ENCODE measurements around the gene EXOSC10. TPM values are rescaled to one million over a fixed set of nuclear protein-coding genes. Genes with fewer than 3 reads are reported as not detected.
A peak's percentile ranks its signal among the peaks of the same experiment; 100 is the strongest.
"Not testable (repeated sequence)": the region's sequence is repeated elsewhere in the genome, so short reads cannot be mapped to it uniquely, and the experiment has no call there.

EXOSC10 gene
- total and polyA plus RNA-seq, 2 experiments from 2014 or later = 52.3 to 69.3 TPM

GRCh38 chr1:11098931-11099309, 749 bp downstream of the EXOSC10 start:
- DNase-seq (ENCODE audit: low read depth in 1 of 2, low spot score in 1 of 2) = no peak
- peaks cover 9% of the 10 kb centered on the region for H3K4me1 ChIP-seq (ENCODE audit: low read depth)
- peaks cover 30% of the 10 kb centered on the region for H3K36me3 ChIP-seq
- H3K27ac ChIP-seq = peak overlapping the region; percentile 95
- no peaks in the 10 kb centered on the region for H3K9me3 ChIP-seq (ENCODE audit: low read depth)
- H3K27me3 ChIP-seq = no peaks in the 10 kb centered on the region
- TF ChIP-seq, protein P1, sequence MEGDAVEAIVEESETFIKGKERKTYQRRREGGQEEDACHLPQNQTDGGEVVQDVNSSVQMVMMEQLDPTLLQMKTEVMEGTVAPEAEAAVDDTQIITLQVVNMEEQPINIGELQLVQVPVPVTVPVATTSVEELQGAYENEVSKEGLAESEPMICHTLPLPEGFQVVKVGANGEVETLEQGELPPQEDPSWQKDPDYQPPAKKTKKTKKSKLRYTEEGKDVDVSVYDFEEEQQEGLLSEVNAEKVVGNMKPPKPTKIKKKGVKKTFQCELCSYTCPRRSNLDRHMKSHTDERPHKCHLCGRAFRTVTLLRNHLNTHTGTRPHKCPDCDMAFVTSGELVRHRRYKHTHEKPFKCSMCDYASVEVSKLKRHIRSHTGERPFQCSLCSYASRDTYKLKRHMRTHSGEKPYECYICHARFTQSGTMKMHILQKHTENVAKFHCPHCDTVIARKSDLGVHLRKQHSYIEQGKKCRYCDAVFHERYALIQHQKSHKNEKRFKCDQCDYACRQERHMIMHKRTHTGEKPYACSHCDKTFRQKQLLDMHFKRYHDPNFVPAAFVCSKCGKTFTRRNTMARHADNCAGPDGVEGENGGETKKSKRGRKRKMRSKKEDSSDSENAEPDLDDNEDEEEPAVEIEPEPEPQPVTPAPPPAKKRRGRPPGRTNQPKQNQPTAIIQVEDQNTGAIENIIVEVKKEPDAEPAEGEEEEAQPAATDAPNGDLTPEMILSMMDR (IDR thresholded peaks at IDR 0.05; ENCODE audit: low read depth, low read length) = no peak
- peak overlapping the region; percentile 98 for H3K4me3 ChIP-seq

DNA sequence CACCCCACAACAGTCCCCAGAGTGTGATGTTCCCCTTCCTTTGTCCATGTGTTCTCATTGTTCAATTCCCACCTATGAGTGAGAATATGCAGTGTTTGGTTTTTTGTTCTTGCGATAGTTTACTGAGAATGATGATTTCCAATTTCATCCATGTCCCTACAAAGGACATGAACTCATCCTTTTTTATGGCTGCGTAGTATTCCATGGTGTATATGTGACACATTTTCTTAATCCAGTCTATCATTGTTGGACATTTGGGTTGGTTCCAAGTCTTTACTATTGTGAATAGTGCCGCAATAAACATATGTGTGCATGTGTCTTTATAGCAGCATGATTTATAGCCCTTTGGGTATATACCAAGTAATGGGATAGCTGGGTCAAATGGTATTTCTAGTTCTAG, 15.9 kb downstream of the EXOSC10 start:
- H3K27me3 ChIP-seq; H3K27ac ChIP-seq; DNase-seq (ENCODE audit: low read depth in 1 of 2, low spot score in 1 of 2); H3K4me1 ChIP-seq (ENCODE audit: low read depth); H3K4me3 ChIP-seq; H3K9me3 ChIP-seq (ENCODE audit: low read depth): not testable (repeated sequence)
- H3K36me3 ChIP-seq = peaks cover 42% of the 10 kb centered on the region

DNA sequence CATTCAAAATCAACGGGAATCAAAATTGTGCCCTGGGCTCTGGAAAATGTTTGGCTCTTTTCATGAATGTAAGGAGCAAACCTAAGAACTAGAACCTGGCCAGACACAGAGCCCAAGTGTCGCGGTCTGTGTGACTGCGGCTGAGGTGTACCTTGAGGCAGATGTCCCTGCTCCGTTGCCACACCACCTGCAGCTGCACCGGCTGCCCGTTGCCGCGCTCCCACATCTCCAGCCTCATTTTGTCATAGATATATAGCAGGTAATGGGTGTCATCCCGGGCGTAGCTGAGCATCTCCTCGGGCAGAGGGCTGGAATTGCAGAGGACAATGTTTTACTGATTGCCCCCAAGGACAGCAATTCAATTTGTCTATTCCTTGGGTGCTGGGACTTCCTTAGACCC, 18.7 kb downstream of the EXOSC10 start:
- DNase-seq (ENCODE audit: low read depth in 1 of 2, low spot score in 1 of 2) = no peak
- peaks cover 48% of the 10 kb centered on the region for H3K36me3 ChIP-seq
- TF ChIP-seq, protein P1 (IDR thresholded peaks at IDR 0.05; ENCODE audit: low read depth, low read length) = no peak

DNA sequence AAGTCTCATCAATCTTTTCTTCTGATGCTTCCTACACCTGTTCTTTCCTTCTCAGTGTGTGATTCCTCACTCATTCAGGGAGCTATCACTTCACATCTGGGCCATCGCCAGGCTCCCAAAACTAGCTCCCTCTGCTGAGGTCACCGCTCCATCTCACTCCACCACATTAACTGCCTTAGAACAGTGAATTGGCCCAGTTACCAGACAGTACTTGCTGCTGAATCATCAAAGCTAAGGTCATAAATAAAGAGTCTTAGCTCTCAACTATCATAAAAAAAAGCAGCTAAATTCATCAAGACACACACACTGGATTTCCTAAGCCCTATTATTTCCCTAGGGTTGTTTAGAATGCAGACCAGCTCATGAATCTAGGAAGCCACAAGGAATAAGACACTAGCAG, 21.0 kb downstream of the EXOSC10 start:
- no peak overlapping the region for H3K27ac ChIP-seq

More for the DNA sequence above, 18.7 kb downstream of the EXOSC10 start:
- H3K27ac ChIP-seq = no peak overlapping the region
- H3K9me3 ChIP-seq (ENCODE audit: low read depth) = no peaks in the 10 kb centered on the region
- no peak overlapping the region for H3K4me3 ChIP-seq
- no peaks in the 10 kb centered on the region for H3K4me1 ChIP-seq (ENCODE audit: low read depth)
- H3K27me3 ChIP-seq = no peaks in the 10 kb centered on the region

DNA sequence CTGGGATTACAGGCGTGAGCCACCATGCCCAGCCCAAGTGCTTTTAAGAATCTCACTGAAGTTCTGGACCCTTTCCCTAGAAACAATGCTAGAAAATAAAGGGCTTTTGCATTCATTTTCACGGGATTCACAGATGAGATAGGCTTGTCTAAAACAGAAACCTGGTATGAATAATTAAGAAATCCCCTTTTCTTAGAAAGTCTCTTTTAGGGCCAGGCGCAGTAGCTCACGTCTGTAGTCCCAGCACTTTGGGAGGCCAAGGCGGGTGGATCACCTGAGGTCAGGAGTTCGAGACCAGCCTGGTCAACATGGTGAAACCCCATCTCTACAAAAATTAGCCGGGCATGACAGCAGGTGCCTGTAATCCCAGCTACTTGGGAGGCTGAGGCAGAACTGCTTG, 26.3 kb downstream of the EXOSC10 start:
- H3K27me3 ChIP-seq; H3K4me3 ChIP-seq; H3K4me1 ChIP-seq (ENCODE audit: low read depth); DNase-seq (ENCODE audit: low read depth in 1 of 2, low spot score in 1 of 2); H3K27ac ChIP-seq; H3K9me3 ChIP-seq (ENCODE audit: low read depth): not testable (repeated sequence)
- H3K36me3 ChIP-seq = peaks cover 68% of the 10 kb centered on the region

More for the DNA sequence above, 21.0 kb downstream of the EXOSC10 start:
- Histone ChIP-seq H3K4me3 (no peak overlapping the region), H3K4me1 (ENCODE audit: low read depth) (no peaks in the 10 kb centered on the region), H3K9me3 (ENCODE audit: low read depth) (no peaks in the 10 kb centered on the region), H3K36me3 (peaks cover 66% of the 10 kb centered on the region), H3K27me3 (no peaks in the 10 kb centered on the region)
- DNase-seq (ENCODE audit: low read depth in 1 of 2, low spot score in 1 of 2) = no peak
- TF ChIP-seq, protein P1 (IDR thresholded peaks at IDR 0.05; ENCODE audit: low read depth, low read length) = no peak

DNA sequence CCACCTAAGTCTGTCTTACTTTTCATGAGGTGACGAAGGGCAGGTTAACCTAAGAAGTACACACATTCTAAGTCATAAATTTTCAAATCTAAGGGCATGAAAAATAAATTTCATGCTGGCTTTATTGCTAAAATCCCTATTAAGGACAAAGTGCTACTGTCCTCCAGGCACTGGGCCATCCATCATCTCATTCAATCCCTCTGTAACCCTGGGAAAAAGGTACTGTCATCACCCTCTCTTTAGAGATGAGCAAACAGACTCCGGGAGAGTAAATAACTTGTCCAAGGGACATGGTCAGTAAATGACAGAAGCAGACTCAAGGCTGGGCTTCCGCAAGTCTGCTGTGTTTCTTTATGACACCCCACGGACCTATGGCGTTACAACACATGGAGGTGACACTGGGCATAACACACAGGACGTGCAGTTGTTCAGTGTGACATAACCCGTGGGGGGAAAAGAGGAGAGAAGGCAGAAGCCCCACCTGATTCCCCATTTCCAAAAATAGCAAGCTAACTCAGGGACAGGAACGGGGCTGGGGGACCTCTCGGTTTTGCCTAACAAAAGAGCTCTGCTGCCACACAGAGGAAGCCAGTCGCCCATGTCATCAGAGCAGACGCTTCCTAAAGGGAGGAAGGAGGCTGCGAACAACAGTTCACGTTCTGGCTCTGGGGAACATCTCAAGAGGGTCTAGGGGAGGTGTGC, 27.3 kb downstream of the EXOSC10 start:
- no peaks in the 10 kb centered on the region for H3K27me3 ChIP-seq
- no peak for DNase-seq (ENCODE audit: low read depth in 1 of 2, low spot score in 1 of 2)
- H3K4me3 ChIP-seq = no peak overlapping the region
- peaks cover 72% of the 10 kb centered on the region for H3K36me3 ChIP-seq
- no peak overlapping the region for H3K27ac ChIP-seq
- TF ChIP-seq, protein P1 (IDR thresholded peaks at IDR 0.05; ENCODE audit: low read depth, low read length) = no peak
- H3K4me1 ChIP-seq (ENCODE audit: low read depth) = no peaks in the 10 kb centered on the region
- H3K9me3 ChIP-seq (ENCODE audit: low read depth) = no peaks in the 10 kb centered on the region
